Heart right ventricle (tissue), 16 donors: ENCODE measurements around the gene ELMO1. TPM values are rescaled to one million over a fixed set of nuclear protein-coding genes. Genes with fewer than 3 reads are reported as not detected.

Experiments
- ATAC-seq, 8 donors: fragments of 200-7000 bp; cut with Tn5 transposase; one replicate each; pipeline ENCODE4 v1.9.1; 2020; ENCODE audit warnings: mild to moderate bottlenecking in 8 of 8, moderate library complexity in 8 of 8, moderate number of reproducible peaks in 1 of 8
- DNase-seq, 2 donors: peaks; one replicate each; pipeline ENCODE4 v3.0.0-alpha.2; 2020
- H3K27ac ChIP-seq, 10 donors: fragments of 200-600 bp; sonication (generic) in 2 of 10; one replicate each; pipeline versions ENCODE4 v1.5.0 to v1.8.0; 2020 to 2022; ENCODE audit warnings: mild to moderate bottlenecking in 3 of 10
- H3K27me3 ChIP-seq, 7 donors: fragments of 200-600 bp; one replicate each; pipeline ENCODE4 v1.8.0; 2021 to 2022; ENCODE audit warnings: mild to moderate bottlenecking in 2 of 7
- H3K36me3 ChIP-seq, 9 donors: fragments of 200-600 bp; sonication (generic) in 1 of 9; one replicate each; pipeline versions ENCODE4 v1.5.0 to v1.8.0; 2020 to 2022; ENCODE audit warnings: mild to moderate bottlenecking in 2 of 9
- H3K4me1 ChIP-seq, 9 donors: fragments of 200-600 bp; sonication (generic) in 1 of 9; one replicate each; pipeline versions ENCODE4 v1.5.0 to v1.8.0; 2020 to 2022; ENCODE audit warnings: mild to moderate bottlenecking in 4 of 9
- H3K4me3 ChIP-seq, 10 donors: fragments of 200-600 bp; sonication (generic) in 2 of 10; one replicate each; pipeline versions ENCODE4 v1.5.0 to v1.8.0; 2020 to 2022; ENCODE audit warnings: mild to moderate bottlenecking in 7 of 10, moderate library complexity in 2 of 10
- H3K9me3 ChIP-seq, 11 donors: fragments of 200-600 bp in 10 of 11; sonication (generic) in 2 of 11; one replicate each; pipeline versions ENCODE4 v1.5.0 to v1.8.0; 2013 to 2022; ENCODE audit warnings: mild to moderate bottlenecking in 2 of 11, control low read depth in 1 of 11, moderate library complexity in 1 of 11
- WGBS, 2 donors: extraction: QIAGEN DNeasy Blood & Tissue Kit; methylation state at CpG; one replicate each; pipeline ENCODE4 v1.1.7; 2013; ENCODE audit warnings: inconsistent platforms in 1 of 2; 5-methylcytosine and 5-hydroxymethylcytosine counted together
- intact Hi-C, 10 donors: fragments of 100-400 bp; cut with DNase I; formaldehyde crosslinking; loops; one replicate each; pipeline versions ENCODE4 v1.11.1 to v1.14.2; 2022
- polyA plus RNA-seq, 2 donors: library from polyadenylated mRNA; stranded (reverse); fragments of 200-250 nt; gene quantifications; one replicate each; pipeline ENCODE4 v1.2.3, GENCODE V29; 2013
- total RNA-seq, 10 donors: library from RNA; stranded (reverse); fragmentation: NEBNext Ultra II Directional in 3 of 10; extraction: Animal tissue kit (Norgen Biotek cat#: 25700) in 3 of 10; gene quantifications; one replicate each; pipeline versions ENCODE4 v1.2.1 to v1.2.4, GENCODE V29; 2021 to 2023
- TF ChIP-seq, protein P1 (sequence below), 9 donors: fragments of 200-600 bp; sonication (generic) in 2 of 9; IDR thresholded peaks; one replicate each; pipeline versions ENCODE4 v1.5.0 to v1.8.0; 2021 to 2022; ENCODE audit warnings: antibody characterized with exemption in 9 of 9, mild to moderate bottlenecking in 5 of 9, moderate library complexity in 1 of 9
- donor health status: Arrhythmogenic right ventricular cardiomyopathy.
- donor health status: ischemic (EF 13 %, LVEDD 7.1; RV severe dilation, severe dysfunction).
- donor health status: healthy with polysubstance abuse.
- donor health status: DM: no; HTN: yes; CAD: no.
- donor health status: DM: no; HTN: no; CAD: no.
- donor health status: ischemic (EF 25% LVEDD 6.9; RV normal size, moderate dysfunction).
- donor health status: ischemic (EF 25% LVEDD 5.7; RV mildly dilated, moderate dysfunction).
- donor health status: healthy.
- donor health status: DM: yes; HTN: yes; CAD: no.
- donor health status: Ischemic cardiomyopathy.
- donor health status: ischemic (EF 35%, LVEDD 5.7; RV mildly dilated, moderate dysfunction).
- donor health status: nonischemic (EF 11% LVEDD 7.7; RV severe dilation, severe dysfunction).
- donor health status: DM: yes; HTN: yes; CAD: no.
- donor health status: PGD.
- donor health status: ischemic (EF 29% LVEDD 5.4; RV normal size, mild dysfunction).
- donor health status: nonischemic (EF 23%, LVEDD 6.1; RV moderate dilation, normal function).

Gene ELMO1
- total and polyA plus RNA-seq, 12 donors = 8.5 to 18.0 (median 13.9) TPM

DNA sequence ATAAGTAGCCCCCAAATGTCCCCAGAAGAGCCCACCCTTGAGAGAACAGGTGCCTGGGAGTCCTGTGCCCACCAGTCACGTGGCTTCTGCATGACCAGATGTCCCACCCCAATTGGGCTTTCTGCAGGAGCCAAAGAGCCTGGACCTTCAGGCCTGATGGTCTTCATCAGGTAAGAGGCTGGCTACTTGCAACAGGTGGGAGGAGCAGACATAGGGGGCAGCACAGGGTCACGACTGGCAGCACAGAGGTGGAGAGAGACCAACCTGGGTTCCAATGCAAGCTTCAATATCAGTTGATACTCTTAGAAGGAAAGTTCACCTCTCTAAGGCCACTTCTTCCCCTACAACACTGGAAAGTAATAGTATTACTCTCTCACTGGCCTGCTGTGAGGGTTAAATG, 288.0 kb downstream of the ELMO1 start:
- WGBS, 2 donors = 86 to 95% methylated on average over 2 of the region's 2 CpGs
- Histone ChIP-seq H3K36me3 (no peaks in the 10 kb centered on the region), H3K4me3 (no peak overlapping the region), H3K27me3 (no peaks in the 10 kb centered on the region), H3K27ac (no peak overlapping the region), H3K9me3 (peaks cover 0 to 19% (median 0%) of the 10 kb centered on the region in 11 donors), H3K4me1 (no peaks in the 10 kb centered on the region)
- DNase-seq (no peak), ATAC-seq (no peak)
- intact Hi-C loops = no loop called here
- TF ChIP-seq, protein P1, sequence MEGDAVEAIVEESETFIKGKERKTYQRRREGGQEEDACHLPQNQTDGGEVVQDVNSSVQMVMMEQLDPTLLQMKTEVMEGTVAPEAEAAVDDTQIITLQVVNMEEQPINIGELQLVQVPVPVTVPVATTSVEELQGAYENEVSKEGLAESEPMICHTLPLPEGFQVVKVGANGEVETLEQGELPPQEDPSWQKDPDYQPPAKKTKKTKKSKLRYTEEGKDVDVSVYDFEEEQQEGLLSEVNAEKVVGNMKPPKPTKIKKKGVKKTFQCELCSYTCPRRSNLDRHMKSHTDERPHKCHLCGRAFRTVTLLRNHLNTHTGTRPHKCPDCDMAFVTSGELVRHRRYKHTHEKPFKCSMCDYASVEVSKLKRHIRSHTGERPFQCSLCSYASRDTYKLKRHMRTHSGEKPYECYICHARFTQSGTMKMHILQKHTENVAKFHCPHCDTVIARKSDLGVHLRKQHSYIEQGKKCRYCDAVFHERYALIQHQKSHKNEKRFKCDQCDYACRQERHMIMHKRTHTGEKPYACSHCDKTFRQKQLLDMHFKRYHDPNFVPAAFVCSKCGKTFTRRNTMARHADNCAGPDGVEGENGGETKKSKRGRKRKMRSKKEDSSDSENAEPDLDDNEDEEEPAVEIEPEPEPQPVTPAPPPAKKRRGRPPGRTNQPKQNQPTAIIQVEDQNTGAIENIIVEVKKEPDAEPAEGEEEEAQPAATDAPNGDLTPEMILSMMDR (IDR thresholded peaks at IDR 0.05) = no peak

DNA sequence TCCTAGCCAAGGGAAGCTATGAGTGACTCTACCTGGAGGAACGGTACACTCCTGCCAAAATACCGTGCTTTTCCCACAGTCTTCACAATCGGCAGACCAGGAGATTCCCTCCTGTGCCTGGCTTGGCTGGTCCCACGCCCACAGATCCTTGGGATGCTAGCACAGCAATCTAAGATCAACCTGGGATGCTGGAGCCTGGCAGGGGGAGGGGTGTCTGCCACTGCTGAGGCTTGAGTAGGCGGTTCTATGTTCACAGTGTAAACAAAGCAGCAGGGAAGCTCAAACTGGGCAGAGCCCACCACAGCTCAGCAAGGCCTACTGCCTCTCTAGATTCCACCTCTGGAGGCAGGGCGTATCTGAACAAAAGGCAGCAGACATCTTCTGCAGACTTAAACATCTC, 295.3 kb downstream of the ELMO1 start:
- DNase-seq (no peak), ATAC-seq (no peak)
- TF ChIP-seq, protein P1 (IDR thresholded peaks at IDR 0.05) = no peak
- Histone ChIP-seq H3K4me3 (no peak overlapping the region), H3K36me3 (peaks cover 0 to 23% (median 0%) of the 10 kb centered on the region in 9 donors), H3K4me1 (peaks cover 0 to 14% (median 3%) of the 10 kb centered on the region in 9 donors), H3K27ac (no peak overlapping the region), H3K9me3 (peaks cover 0 to 18% (median 0%) of the 10 kb centered on the region in 11 donors), H3K27me3 (no peaks in the 10 kb centered on the region)
- WGBS, 2 donors = 78 to 87% methylated on average over 6 of the region's 6 CpGs
- intact Hi-C loops = no loop called here

DNA sequence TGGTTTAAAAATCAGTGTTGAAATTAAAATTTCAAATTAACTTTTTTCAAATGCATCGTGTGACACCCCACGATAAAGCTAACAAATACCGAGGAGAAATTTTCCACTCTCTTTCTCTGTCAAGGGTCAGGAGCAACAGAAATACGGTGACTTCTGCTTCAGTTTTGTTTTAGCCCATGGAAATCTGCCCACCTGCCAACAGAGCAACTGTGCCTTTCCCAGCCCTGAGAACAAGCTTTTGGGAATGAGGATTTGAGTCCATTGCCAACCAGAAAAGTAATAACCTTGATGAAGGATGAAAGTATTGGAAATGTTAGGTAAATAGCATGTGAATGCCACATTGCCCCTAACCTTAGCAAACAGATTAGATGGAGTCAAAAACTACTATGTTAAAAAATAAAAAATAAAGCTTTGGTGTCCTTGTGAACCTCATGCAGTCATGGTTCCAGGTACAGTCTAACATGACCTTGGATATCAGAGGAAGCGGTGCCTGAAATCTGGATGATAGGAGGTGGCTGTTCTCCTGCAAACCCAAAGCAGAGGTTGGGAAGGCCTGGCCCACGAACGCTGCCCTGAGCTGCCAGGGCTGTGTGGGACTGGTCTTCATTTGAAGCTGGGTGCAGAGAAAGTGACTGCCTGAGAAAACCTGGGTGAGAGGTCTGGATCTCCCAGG, 296.8 kb downstream of the ELMO1 start:
- Histone ChIP-seq H3K36me3 (peaks cover 0 to 23% (median 0%) of the 10 kb centered on the region in 9 donors), H3K27me3 (no peaks in the 10 kb centered on the region), H3K27ac (no peak overlapping the region), H3K4me1 (peaks cover 0 to 14% (median 3%) of the 10 kb centered on the region in 9 donors), H3K9me3 (peaks cover 0 to 14% (median 0%) of the 10 kb centered on the region in 11 donors), H3K4me3 (no peak overlapping the region)
- TF ChIP-seq, protein P1 (IDR thresholded peaks at IDR 0.05) = no peak
- ATAC-seq (no peak), DNase-seq (no peak)
- 90 to 92% methylated on average over 7 of the region's 7 CpGs for WGBS, 2 donors
- intact Hi-C loops = no loop called here

DNA sequence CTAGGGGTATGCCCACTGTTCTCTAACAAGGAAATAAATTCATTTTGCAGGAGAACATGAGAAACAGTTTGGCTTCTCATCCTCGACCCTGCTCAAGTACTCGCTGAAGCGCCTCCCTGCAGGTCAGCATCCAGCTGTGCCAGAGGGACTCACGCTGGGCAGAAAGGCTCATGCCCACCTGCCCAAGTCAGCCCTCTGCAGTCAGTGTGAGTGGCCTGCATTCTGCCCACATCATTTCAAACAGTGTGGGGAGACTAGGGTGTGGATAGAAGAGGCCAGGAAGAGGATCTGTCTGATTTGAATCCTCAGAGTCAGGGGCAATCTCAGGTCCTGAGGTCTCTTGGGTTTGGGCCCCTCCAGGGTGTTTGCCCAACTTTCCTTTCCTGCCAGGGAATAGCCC, 297.8 kb downstream of the ELMO1 start:
- Histone ChIP-seq H3K4me3 (no peak overlapping the region), H3K27me3 (no peaks in the 10 kb centered on the region), H3K36me3 (peaks cover 0 to 23% (median 0%) of the 10 kb centered on the region in 9 donors), H3K27ac (no peak overlapping the region), H3K9me3 (peaks cover 0 to 12% (median 0%) of the 10 kb centered on the region in 11 donors), H3K4me1 (peaks cover 0 to 14% (median 3%) of the 10 kb centered on the region in 9 donors)
- DNase-seq = no peak
- TF ChIP-seq, protein P1 (IDR thresholded peaks at IDR 0.05) = no peak
- ATAC-seq = no peak
- WGBS, 2 donors = 90 to 94% methylated on average over 4 of the region's 4 CpGs
- intact Hi-C loops = no loop called here
